Upper lobe of right lung (tissue), 1 donor: ENCODE measurements around the gene PREB. TPM values are rescaled to one million over a fixed set of nuclear protein-coding genes. Genes with fewer than 3 reads are reported as not detected.

ENCODE experiments used
- ATAC-seq: fragments of 200-7000 bp; cut with Tn5 transposase; one replicate; pipeline ENCODE4 v1.9.1; 2020; ENCODE audit warnings: mild to moderate bottlenecking, moderate library complexity
- DNase-seq: peaks from one replicate; pipeline ENCODE4 v3.0.0-alpha.2; 2020
- H3K27ac ChIP-seq: fragments of 200-600 bp; one replicate; pipeline ENCODE4 v1.8.0; 2022
- H3K27me3 ChIP-seq: fragments of 200-600 bp; one replicate; pipeline ENCODE4 v1.8.0; 2022; ENCODE audit warnings: mild to moderate bottlenecking
- H3K36me3 ChIP-seq: fragments of 200-600 bp; one replicate; pipeline ENCODE4 v1.8.0; 2022
- H3K4me1 ChIP-seq: fragments of 200-600 bp; one replicate; pipeline ENCODE4 v1.8.0; 2022
- H3K4me3 ChIP-seq: fragments of 200-600 bp; one replicate; pipeline ENCODE4 v1.8.0; 2022; ENCODE audit warnings: mild to moderate bottlenecking
- H3K9me3 ChIP-seq: fragments of 200-600 bp; one replicate; pipeline ENCODE4 v1.8.0; 2022
- intact Hi-C: fragments of 100-400 bp; cut with DNase I; formaldehyde crosslinking; loops from one replicate; pipeline ENCODE4 v1.11.0; 2022
- total RNA-seq: library from RNA; stranded (reverse); fragmentation: NEBNext Ultra II Directional; extraction: Animal tissue kit (Norgen Biotek cat#: 25700); gene quantifications from one replicate; pipeline ENCODE4 v1.2.1, GENCODE V29; 2021
- TF ChIP-seq, protein P1 (sequence below): fragments of 200-600 bp; IDR thresholded peaks from one replicate; pipeline ENCODE4 v1.8.0; 2022; ENCODE audit warnings: antibody characterized with exemption
- donor health status: DM: no; HTN: yes; CAD: no; lungs with severe emphysema.

The PREB gene
- total RNA-seq, 1 donor from 2014 or later, result 42.1 TPM

DNA sequence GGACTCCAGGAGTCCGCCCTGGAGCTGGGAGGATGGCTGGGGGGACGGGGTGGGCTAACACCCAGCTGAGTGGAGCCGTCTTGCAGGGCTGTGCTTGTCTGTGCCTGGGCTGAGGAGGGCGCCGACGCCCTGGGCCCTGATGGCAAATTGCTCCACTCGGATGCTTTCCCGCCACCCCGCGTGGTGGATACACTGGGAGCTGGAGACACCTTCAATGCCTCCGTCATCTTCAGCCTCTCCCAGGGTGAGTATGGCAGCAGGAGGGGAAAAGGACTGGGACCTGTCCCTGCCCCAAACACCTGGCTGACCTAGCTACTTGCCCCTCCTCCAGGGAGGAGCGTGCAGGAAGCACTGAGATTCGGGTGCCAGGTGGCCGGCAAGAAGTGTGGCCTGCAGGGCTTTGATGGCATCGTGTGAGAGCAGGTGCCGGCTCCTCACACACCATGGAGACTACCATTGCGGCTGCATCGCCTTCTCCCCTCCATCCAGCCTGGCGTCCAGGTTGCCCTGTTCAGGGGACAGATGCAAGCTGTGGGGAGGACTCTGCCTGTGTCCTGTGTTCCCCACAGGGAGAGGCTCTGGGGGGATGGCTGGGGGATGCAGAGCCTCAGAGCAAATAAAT lies 35.0 kb downstream of the PREB start:
- ATAC-seq (no peak), DNase-seq (no peak)
- TF ChIP-seq, protein P1, sequence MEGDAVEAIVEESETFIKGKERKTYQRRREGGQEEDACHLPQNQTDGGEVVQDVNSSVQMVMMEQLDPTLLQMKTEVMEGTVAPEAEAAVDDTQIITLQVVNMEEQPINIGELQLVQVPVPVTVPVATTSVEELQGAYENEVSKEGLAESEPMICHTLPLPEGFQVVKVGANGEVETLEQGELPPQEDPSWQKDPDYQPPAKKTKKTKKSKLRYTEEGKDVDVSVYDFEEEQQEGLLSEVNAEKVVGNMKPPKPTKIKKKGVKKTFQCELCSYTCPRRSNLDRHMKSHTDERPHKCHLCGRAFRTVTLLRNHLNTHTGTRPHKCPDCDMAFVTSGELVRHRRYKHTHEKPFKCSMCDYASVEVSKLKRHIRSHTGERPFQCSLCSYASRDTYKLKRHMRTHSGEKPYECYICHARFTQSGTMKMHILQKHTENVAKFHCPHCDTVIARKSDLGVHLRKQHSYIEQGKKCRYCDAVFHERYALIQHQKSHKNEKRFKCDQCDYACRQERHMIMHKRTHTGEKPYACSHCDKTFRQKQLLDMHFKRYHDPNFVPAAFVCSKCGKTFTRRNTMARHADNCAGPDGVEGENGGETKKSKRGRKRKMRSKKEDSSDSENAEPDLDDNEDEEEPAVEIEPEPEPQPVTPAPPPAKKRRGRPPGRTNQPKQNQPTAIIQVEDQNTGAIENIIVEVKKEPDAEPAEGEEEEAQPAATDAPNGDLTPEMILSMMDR, result no peak
- no peak overlapping the region for H3K4me3 ChIP-seq
- H3K27ac ChIP-seq, result no peak overlapping the region
- peaks cover 6% of the 10 kb centered on the region for H3K27me3 ChIP-seq
- intact Hi-C loops, result no loop called here
- peaks cover 8% of the 10 kb centered on the region for H3K4me1 ChIP-seq
- H3K36me3 ChIP-seq, result no peaks in the 10 kb centered on the region
- H3K9me3 ChIP-seq, result no peaks in the 10 kb centered on the region

DNA sequence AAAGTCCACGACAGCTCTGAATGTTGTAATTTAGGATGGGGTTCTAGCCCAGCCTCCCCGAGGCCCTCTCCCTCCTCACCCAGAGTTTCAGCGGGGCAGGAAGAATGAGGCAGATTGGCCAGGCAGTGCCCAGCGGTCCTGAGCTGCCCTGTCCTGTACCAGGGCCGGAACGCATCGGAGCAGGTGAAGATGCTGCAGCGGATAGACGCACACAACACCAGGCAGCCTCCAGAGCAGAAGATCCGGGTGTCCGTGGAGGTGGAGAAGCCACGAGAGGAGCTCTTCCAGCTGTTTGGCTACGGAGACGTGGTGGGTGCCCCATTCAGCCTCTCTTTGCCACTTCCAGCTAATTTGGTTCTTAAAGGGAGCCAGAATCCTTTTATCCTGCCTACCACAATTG lies 37.1 kb downstream of the PREB start:
- intact Hi-C loops, result no loop called here
- TF ChIP-seq, protein P1, result no peak
- peaks cover 8% of the 10 kb centered on the region for H3K4me1 ChIP-seq
- no peak overlapping the region for H3K27ac ChIP-seq
- no peaks in the 10 kb centered on the region for H3K27me3 ChIP-seq
- H3K36me3 ChIP-seq, result no peaks in the 10 kb centered on the region
- DNase-seq (no peak), ATAC-seq (no peak)
- H3K9me3 ChIP-seq, result no peaks in the 10 kb centered on the region
- no peak overlapping the region for H3K4me3 ChIP-seq

DNA sequence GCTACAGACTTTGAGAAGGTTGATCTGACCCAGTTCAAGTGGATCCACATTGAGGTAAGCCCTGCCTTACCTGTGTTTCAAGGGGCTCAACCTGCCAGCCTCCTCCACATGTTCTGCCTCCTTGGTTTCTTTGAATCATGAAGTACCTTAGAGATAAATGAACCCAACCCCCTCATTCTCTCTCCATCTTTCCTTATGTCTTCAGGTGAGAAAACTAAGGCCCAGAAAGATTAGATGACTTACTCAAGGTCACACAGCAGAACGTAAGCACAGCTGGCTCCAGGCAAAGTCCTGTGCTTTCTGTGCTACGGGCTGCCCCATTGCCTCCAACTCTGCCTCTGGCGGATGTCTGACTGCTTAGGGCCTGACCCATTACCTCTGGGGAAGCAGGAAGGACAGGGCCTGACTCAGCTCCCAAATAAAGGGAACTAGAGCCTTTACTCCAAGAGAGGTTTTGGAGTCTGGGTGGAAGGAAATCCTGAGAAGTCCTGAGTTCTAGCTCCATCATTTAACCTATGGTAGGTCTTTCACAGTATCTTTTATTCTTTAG lies 37.6 kb downstream of the PREB start:
- no peaks in the 10 kb centered on the region for H3K36me3 ChIP-seq
- H3K4me3 ChIP-seq, result no peak overlapping the region
- intact Hi-C loops, result no loop called here
- TF ChIP-seq, protein P1, result no peak
- peak; percentile 46 for ATAC-seq
- DNase-seq, result no peak
- peaks cover 8% of the 10 kb centered on the region for H3K4me1 ChIP-seq
- peak overlapping the region; percentile 14 for H3K27ac ChIP-seq
- no peaks in the 10 kb centered on the region for H3K27me3 ChIP-seq
- H3K9me3 ChIP-seq, result no peaks in the 10 kb centered on the region

DNA sequence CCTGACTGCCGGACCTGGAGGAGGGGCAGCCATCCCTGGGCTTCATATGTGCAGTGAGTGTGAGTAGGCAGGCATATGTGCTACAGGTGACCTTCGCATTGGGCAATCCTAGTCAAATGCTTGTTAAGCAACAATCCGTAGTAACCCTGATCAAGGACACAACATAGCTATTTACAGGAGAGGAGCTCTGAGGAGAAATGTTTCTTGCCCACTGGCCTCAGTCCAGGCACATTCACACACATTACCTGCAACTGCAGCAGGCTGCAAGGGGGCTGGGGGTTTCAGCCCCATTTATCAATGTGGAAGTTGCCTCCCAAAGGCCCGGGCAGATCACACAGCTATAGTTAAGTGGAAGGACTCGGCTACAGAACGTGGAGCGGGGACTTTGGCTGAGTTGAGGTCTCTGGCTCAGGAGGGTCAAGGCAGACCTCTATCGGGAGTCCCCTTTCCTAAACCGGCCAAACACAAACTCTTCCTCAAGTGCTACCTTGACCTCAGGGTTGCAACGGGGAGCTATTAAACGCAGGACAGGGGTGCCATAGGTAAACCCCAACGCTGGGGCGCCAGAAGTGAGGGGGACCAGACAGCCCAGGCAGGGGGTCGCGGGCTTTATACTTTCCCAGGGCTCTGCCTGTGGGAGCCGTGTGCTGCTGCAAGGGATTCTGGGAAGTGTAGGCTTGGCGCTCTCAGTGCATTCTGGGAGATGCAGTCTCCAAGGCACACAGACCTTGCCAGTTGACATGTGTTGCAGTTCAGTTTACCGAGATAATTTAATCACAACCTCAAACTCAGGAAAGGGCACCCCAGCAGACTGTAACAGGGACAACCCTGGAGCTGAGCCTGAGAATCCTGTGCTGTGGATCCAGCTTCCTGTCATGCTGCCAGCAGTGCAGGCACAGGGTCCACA lies 38.4 kb downstream of the PREB start:
- Histone ChIP-seq H3K9me3 (no peaks in the 10 kb centered on the region), H3K4me3 (peak overlapping the region; percentile 43), H3K4me1 (peaks cover 8% of the 10 kb centered on the region), H3K27me3 (no peaks in the 10 kb centered on the region), H3K36me3 (no peaks in the 10 kb centered on the region), H3K27ac (peak overlapping the region; percentile 14)
- TF ChIP-seq, protein P1, result no peak
- ATAC-seq (peak; percentile 85), DNase-seq (no peak)
- intact Hi-C loops, result no loop called here

DNA sequence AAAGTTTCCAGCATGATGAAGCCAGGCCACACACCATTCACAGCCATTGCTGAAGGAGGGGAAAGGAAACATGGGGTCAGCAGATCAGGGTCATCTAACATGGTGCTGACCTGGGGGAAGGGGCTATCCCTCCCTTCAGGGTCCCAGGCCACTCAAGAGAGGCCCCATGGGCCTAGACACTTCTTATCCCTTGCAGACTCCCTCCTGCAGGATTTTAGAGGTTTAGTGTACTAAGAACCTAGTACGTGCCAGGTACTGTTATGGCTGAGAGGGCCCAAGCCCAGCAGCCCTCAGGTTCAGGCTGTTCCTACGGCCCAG lies 39.0 kb downstream of the PREB start:
- Histone ChIP-seq H3K4me3 (no peak overlapping the region), H3K27ac (no peak overlapping the region), H3K9me3 (no peaks in the 10 kb centered on the region), H3K4me1 (peaks cover 8% of the 10 kb centered on the region), H3K36me3 (no peaks in the 10 kb centered on the region), H3K27me3 (no peaks in the 10 kb centered on the region)
- intact Hi-C loops, result no loop called here
- DNase-seq (no peak), ATAC-seq (no peak)
- TF ChIP-seq, protein P1, result no peak
